ENCODE measurements around the gene PCDH9.

Gene PCDH9, protein sequence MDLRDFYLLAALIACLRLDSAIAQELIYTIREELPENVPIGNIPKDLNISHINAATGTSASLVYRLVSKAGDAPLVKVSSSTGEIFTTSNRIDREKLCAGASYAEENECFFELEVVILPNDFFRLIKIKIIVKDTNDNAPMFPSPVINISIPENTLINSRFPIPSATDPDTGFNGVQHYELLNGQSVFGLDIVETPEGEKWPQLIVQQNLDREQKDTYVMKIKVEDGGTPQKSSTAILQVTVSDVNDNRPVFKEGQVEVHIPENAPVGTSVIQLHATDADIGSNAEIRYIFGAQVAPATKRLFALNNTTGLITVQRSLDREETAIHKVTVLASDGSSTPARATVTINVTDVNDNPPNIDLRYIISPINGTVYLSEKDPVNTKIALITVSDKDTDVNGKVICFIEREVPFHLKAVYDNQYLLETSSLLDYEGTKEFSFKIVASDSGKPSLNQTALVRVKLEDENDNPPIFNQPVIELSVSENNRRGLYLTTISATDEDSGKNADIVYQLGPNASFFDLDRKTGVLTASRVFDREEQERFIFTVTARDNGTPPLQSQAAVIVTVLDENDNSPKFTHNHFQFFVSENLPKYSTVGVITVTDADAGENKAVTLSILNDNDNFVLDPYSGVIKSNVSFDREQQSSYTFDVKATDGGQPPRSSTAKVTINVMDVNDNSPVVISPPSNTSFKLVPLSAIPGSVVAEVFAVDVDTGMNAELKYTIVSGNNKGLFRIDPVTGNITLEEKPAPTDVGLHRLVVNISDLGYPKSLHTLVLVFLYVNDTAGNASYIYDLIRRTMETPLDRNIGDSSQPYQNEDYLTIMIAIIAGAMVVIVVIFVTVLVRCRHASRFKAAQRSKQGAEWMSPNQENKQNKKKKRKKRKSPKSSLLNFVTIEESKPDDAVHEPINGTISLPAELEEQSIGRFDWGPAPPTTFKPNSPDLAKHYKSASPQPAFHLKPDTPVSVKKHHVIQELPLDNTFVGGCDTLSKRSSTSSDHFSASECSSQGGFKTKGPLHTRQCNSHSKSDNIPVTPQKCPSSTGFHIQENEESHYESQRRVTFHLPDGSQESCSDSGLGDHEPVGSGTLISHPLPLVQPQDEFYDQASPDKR (N-terminal part only)

DNA sequence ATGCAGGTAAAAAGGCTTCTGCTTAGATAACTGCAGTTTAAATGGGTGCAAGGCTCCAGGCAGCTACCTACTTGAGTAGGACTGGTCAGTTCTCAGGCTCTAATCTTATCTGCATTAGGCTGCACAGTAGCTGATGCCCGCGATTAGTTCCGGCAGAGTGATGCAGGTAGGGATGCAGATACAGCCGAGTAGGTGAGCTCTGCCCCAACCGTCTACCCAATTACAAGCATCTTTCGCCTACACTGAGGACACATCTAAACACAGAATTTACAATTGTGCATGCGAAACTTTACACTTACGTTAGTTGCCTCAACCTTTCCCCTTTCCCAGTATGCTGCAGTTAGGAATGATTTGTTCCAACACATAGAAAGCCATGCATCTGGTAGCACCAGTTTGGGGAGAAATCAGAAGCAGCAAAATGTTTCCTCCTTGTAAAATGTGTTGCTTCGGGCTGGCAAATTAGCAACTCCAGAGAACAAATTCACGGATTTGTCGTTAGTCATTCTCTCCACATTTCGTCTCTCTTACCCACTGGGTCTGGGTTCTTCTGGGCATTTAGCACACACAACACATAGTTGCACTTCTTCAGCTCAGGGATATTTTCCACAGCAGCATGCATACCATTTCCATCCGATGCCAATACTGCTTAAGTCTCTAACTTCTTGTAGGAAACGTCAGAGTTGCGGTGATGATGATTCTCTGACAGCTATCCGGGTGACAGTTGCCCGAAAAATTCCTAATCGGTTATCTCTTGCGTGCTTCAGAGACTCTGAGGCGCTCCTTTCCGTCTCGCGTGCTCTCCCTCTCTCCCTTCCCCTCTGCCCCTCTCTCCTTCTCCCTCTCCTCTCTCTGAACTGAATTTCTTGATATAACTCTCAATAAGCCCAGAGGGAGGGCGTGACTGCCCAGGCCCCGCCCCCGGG is at the start of gene PCDH9:
PCDH9 (minus strand) TSS at position 856 of the 923 bp plus-strand sequence. CDS start 1,896 bp downstream, outside the sequence.
- no peak for DNase-seq (ENCODE audit: low spot score)

DNA sequence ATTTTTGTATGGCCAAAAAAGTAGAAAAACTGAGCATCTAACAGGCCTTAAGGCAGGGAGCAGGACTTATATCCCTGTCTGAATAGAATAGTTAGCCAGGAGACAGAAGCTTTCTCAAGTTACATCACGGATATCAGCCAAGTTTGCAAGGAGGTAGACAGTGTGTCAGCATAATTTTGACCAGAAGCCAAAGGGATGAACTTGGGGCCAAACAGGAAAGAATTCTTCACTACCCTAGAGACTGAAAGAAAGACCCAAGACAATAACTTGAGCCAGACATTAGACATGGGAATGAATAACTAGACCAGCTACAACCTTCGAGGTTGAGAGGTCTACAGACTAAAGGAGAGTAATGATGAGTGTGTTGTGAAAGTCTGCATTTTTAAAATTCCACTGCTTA is 48.1 kb upstream of the PCDH9 start:
- no peak for DNase-seq (ENCODE audit: low spot score)

DNA sequence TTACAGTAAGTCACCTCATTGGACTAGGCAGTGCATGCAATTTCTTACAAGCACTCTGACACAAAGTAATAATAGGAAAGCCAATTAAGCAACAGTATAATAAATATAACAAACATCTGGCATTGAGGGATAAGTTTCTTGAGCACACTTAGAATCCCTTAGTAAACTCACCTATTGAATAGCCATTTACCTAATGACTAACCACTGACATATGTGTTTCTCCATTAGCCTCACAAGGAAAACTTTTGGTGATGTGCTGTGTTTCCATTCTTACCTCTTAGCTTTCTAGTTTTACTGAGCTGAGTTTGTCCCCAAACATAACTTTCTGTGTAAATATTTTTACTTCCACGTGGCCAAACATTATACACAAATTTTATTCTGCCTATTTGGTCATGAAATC is 47.4 kb upstream of the PCDH9 start:
- no peak for DNase-seq (ENCODE audit: low spot score)

DNA sequence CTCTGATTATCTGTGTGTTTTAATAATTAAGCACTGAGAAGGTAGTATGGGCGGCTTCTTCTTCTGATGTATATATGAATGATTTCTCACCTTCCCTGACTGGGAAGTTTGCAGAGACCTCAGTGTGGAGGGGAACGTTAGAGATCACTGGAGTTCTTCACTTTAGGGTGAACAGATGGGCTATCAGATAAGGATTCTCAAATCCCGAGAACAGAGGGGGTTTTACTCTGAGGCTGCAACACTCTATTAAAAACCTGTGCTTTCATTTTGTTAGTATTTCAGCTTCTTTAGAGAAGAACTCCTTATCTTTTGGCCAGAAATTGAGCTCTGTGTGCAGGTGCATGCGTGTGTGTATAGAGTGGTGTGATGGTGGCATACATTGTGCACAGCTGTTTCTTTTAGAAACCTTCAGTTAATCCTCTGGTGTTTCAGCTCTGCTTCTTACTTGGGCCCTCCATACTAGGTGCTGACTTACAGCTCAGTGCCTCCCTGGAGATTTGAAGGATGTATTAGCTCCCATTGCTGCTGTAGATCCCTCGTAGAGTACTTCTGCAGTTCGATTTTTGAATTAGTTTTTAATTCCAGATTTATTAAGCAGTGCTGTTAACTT is 45.3 kb upstream of the PCDH9 start:
- DNase-seq (ENCODE audit: low spot score) = no peak

DNA sequence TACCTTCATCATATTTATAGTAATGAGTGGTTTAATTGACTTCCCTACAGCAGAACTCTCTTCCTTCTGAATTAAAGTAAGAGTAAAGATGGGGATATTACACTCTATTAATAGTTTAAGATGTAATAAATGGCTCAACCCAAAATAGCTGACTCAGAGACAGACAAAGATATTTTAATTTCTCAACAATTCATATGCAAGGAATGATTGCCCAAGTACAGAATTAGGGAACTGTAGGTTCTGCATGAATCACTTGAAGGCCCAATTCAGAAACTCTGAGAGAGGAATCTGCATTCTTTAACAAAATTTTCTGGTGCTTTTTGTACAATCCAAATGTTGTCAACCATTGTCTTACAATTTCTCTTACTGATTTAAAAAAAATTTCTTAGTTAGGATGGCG is 42.9 kb upstream of the PCDH9 start:
- DNase-seq (ENCODE audit: low spot score) = no peak

DNA sequence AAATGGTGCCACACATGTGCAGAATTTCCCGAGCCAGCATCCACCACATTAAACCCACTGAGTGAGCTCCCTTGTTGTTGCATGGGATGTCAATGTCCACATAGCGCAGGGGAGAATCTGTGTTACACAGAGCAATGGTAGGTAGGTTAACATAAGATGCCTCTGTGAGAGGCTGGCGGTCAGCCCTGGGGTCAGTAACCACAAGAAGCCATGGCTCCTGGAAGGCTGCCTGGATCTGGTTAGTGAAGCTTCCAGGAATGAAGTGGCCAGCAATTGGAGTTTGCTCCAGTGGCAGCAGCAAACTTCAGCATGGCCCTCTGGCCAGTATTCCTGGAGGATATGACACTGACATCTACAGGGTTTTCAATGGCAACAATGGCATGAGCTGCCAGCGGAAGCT is 37.0 kb upstream of the PCDH9 start:
- DNase-seq (ENCODE audit: low spot score) = no peak

DNA sequence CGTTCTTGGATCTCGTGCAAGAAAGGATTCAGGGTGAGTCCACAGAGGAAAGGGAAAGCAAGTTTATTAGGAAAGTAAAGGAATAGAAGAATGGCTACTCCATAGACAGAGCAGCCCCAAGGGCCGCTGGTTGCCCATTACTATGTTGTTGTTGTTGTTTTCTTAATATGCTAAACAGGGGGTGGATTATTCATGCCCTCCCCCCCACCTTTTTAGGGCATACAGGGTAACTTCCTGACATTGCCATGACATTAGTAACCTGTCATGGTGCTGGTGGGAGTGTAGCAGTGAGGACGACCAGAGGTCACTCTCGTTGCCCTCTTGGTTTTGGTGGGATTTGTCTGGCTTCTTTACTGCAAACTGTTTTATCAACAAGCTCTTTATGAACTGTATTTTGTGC is 29.1 kb upstream of the PCDH9 start:
- DNase-seq (ENCODE audit: low spot score) = no peak

DNA sequence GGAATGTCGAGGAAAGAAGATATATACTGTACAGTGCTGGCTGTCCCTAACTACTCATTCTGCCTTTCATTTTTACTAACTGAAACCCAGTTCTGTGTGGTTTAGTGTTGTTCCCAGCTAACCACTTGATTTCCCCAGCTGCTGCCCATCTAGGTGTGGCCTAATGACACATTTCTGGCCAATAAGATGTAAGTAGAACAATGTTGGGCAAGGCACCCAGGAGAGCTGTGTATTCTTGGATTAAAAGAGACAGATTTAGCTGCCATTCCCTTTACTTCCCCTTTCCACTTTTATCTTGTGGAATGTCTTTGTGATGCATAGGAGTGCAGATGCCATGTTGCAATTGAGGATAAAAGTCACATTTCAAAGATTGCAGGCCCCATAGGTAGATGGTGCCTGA is 28.3 kb upstream of the PCDH9 start:
- DNase-seq (ENCODE audit: low spot score) = no peak

DNA sequence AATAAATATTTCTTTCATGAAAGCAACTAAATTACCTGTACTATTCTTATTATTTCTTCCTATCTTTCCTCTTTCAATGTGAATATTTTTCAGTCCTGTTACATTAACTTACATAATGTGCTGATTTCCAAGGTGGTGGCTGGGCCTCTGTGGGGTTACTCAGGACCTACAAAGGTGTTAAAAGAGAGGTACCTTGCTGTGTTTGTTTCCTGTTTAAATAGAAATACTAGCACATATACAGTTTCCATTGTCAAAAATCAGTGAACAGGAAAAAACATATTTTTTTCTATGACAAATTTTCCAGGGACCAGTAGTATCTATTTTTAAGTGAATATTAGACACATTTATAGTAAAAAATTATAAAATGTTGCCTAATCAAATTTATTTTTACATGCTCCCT is 8.7 kb upstream of the PCDH9 start:
- no peak for DNase-seq (ENCODE audit: low spot score)

DNA sequence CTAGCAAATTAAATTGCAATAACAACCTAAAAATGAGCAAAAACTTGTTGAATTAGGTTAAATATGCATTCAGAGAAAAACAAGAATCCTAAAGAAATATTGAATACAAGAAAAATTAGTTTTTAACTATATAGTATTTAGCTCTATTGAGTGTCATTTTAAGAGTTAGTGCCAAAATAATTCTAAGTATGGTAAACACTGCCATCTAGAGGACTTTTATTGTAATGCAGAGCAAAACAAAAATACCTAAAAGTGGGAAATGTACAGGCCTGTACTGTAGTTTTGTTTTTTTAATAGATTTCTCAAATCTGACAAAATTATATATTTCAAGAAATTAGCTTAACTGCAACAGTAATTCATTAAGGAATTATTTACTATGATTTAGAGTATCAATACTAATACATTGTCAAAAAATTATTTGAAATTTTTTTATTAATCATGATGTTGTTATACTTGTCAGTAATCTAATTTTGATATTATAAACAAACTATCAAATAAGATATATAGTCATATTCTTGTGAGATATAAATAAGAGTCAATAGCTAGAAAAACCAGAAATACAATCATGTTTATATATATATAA is 8.2 kb upstream of the PCDH9 start:
- DNase-seq (ENCODE audit: low spot score) = peak; percentile 24

DNA sequence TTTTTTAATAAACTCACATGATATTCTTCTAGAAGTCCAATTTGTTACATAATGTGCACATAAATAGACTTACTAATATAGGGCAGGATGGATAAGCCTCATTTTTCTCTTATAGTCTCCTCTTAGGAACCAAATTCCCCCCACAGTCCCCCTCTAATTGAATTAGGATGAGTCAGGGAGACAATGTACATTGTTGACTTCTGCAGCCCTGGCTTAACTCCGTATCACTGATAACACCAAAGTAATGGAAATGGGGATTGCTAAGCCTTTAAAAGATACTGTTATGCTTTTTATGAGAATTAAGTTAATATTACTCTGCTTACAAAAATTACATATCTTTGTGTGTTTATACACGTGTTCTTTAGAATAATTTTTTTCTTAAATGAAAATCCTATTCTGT is 5.1 kb upstream of the PCDH9 start:
- no peak for DNase-seq (ENCODE audit: low spot score)

DNA sequence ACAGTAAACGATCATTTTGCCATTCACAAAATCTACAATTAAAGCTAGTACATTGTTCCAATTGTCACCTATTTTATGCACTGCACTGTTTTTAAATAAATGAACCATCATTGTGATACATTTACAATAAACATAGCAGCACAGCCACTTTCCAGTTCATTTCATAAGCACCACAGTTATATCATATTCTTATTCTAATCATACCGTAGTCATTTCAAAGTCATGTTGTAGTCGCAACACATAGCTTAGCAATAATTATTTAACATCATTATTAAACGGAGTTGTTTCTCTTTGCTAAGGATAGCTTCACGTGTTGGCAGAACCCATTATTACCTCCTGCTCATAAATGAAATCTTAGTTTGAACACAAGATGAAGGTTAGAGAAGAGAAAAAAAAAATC is 2.2 kb upstream of the PCDH9 start:
- DNase-seq (ENCODE audit: low spot score) = no peak

DNA sequence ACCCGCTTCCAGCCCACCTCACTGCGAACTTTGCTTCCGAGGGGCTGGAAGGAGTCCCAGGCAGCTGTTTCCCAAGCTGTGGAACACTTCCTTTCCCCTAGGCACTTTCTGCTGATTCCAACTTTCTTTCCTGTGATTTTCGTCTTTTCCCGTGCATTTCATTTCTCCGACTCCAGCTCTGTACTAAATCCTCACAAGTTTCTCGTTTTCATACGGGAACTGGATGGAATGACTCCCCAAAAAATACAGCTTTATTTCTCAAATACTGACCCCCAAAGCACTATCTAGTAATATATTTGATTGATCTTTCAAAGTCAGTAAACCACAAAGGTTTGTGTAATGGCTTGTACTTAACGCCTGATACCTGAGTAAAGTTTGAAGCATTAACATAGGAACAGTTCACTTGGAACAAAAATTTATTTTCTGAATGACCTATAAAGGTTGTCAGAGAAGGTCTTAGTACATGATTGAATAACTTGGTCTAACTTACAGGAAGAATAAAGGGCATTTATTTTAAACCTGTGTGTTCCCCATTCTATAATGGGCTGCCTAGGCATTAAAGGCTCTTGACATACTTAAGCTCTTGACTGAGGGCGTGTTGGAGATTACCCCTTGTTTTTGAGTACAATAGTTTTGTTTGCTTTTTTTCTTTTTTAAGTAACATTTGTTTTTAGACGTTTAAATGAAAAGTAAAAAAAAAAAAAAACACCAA is 1.3 kb upstream of the PCDH9 start:
- peak; percentile 31 for DNase-seq (ENCODE audit: low spot score)

DNA sequence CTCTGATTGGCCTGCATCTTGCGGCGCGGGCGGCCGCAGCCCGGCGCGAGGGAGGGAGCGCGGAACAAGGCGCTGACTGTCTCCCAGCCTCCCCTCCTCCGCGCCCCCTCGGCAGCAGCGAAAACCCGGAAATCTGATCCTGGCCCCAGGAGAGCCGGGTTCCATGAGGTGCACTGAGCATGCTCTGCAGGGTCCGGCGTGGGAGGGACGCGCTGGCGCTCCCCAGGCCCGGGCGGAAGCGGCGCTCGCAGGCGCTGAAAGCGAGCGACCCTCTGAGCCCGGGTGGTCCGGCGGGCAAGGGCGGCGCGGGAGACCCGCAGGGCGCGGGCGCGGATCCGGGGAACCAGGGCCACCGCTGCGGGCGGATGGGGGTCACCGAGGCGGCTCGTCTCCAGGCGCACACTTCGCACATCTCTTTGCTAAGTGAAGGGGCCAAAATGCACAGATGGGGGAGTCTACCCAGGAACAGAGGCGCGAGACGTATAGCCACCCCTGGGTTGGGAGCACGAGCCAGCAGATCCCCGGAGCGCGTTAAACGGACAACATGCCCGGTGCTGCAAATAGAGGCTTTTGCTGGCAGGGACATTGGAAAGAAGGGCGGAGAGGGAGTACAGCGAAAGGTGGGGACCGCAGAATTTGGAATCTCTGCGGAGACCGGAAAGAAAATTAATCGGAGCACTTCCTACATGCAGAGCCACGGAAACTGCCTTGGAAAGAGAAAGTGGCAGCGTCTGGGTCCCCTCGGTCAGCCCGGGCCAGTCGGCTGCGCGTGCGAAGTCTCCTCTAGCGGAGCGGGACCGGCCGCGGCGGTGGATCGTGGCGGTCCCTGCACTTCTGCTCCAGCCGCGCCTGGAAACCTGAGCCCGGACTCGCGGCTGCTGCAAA is 510 bp upstream of the PCDH9 start:
- peak; percentile 91 for DNase-seq (ENCODE audit: low spot score)

DNA sequence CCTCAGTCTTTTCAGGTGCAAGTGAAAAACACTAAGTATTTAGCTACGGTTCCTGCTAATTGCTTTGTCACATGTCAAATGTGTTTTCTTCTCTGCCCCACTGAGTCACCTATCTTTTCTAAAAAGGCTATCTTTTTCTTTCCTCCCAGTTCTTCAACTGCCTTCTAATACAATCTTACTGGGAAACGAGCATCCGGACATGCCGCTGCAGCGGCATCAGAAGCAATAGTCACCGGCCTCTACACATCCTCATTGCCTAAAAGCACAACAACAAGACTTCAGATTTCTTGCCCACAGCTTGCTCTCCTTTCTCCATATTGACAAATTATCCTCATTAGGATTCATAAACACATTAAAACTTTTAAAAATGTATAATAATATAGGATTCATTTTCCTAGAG is 1.2 kb downstream of the PCDH9 start:
- no peak for DNase-seq (ENCODE audit: low spot score)

DNA sequence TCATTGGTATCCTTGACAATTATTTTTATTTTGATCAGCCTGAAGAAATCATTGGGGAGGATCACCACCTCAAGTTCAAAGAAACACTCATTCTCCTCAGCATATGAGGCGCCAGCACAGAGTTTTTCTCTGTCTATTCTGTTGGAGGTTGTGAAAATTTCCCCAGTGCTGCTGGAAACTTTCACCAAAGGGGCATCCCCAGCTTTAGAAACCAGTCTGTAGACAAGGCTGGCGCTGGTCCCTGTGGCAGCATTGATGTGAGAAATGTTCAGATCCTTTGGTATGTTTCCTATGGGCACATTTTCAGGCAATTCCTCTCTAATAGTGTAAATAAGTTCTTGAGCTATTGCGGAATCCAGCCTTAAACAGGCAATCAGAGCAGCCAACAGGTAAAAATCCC is 2.1 kb downstream of the PCDH9 start:
- DNase-seq (ENCODE audit: low spot score) = no peak

DNA sequence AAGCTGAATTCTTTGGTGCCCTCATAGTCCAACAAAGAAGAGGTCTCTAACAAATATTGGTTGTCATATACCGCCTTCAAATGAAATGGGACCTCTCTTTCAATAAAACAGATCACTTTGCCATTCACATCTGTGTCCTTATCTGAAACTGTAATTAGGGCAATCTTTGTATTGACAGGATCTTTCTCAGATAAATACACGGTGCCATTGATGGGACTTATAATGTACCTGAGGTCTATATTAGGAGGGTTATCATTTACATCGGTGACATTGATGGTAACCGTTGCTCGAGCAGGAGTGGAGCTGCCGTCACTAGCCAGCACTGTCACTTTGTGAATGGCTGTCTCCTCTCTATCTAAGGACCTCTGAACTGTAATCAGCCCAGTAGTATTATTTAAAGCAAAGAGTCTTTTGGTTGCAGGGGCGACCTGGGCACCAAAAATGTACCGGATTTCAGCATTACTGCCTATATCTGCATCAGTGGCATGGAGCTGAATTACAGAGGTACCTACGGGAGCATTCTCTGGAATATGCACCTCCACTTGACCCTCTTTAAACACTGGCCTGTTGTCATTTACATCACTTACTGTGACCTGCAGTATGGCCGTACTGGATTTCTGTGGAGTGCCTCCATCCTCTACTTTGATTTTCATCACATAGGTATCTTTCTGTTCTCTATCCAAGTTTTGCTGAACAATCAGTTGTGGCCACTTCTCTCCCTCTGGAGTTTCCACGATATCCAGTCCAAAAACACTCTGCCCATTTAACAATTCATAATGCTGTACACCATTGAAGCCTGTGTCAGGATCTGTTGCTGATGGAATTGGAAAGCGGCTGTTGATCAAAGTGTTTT is 2.8 kb downstream of the PCDH9 start:
- DNase-seq (ENCODE audit: low spot score) = no peak

DNA sequence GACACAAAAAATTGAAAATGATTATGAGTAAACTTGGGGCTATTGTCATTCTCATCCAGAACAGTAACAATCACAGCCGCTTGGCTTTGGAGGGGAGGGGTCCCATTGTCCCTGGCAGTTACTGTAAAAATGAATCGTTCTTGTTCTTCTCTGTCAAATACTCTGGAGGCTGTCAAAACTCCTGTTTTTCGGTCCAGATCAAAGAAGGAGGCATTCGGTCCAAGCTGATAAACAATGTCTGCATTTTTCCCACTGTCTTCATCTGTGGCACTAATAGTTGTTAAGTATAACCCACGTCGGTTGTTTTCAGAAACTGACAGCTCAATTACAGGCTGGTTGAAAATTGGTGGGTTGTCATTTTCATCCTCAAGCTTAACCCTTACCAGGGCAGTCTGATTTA is 3.4 kb downstream of the PCDH9 start:
- DNase-seq (ENCODE audit: low spot score) = no peak

Data from COLO829 (cell line).